H1 (cell line): Measurements from ENCODE around the gene JAK2. TPM values are rescaled to one million over a fixed set of nuclear protein-coding genes. Genes with fewer than 3 reads are reported as not detected.

ENCODE experiments used
- KDM4A ChIP-seq: IDR thresholded peaks from one replicate; pipeline ENCODE4 v1.7.1; 2012; ENCODE audit warnings: low read depth, mild to moderate bottlenecking, moderate library complexity, low read length, inconsistent platforms; ENCODE audit not compliant: severe bottlenecking
- RAD21 ChIP-seq, 2 experiments: IDR thresholded peaks in 1 of 2; conservative IDR thresholded peaks in 1 of 2; 2 replicates each; pipeline ENCODE4 v1.6.1; 2011; ENCODE audit warnings: low read depth in 2 of 2, low read length in 2 of 2, improper control_type of control experiment in 1 of 2, inconsistent platforms in 1 of 2, mild to moderate bottlenecking in 1 of 2, moderate library complexity in 1 of 2
- polyA plus RNA-seq, 7 experiments: library from polyadenylated mRNA; depleted of rRNA in 3 of 7; stranded (reverse) in 5 of 7; unstranded in 2 of 7; fragments of >200 nt in 5 of 7; fragments of 200-250 nt in 2 of 7; gene quantifications; 1 replicate in 5 of 7; 2 replicates in 1 of 7; 4 replicates in 1 of 7; pipeline versions ENCODE4 v1.2.1 to v1.2.3, GENCODE V29; 2011 to 2013; ENCODE audit warnings: missing spikeins in 2 of 7, mixed read lengths in 2 of 7
- total RNA-seq: library from RNA; stranded (reverse); fragmentation: NEBNext Ultra II Directional; extraction: Animal tissue kit (Norgen Biotek cat#: 25700); gene quantifications from 2 replicates; pipeline ENCODE4 v1.2.1, GENCODE V29; 2021
- TF ChIP-seq, protein P1 (sequence below): IDR thresholded peaks from 2 replicates; pipeline ENCODE4 v1.6.1; 2011; ENCODE audit warnings: low read length, improper control_type of control experiment

Gene JAK2
- total and polyA plus RNA-seq, 2 of the 8 experiments (the other 6 are each of a cell fraction or from before 2014, with no cell fraction given): 0.50 to 2.1 TPM

DNA sequence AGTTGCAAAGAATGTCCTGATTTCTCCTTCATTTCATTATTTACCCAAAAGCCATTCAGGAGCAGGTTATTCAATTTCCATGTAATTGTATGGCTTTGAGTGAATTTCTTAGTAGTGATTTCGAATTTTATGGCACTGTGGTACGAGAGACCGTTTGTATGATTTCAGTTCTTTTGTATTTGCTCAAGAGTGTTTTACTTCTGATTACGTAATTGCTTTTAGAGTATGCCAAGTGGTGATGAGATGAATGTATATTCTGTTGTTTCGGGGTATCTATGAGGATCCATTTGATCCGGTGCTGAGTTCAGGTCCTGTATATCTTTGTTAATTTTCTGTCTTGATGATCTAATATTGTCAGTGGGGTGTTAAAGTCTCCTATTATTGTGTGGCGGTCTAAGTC, 159.1 kb downstream of the JAK2 start (continued):
- TF ChIP-seq KDM4A: no peak
- TF ChIP-seq RAD21 (IDR thresholded peaks at IDR 0.05 in 1 of 2, conservative IDR thresholded peaks at IDR 0.05 in 1 of 2; ENCODE audit: low read depth in 2 of 2, low read length in 2 of 2): no peak
- TF ChIP-seq, protein P1, sequence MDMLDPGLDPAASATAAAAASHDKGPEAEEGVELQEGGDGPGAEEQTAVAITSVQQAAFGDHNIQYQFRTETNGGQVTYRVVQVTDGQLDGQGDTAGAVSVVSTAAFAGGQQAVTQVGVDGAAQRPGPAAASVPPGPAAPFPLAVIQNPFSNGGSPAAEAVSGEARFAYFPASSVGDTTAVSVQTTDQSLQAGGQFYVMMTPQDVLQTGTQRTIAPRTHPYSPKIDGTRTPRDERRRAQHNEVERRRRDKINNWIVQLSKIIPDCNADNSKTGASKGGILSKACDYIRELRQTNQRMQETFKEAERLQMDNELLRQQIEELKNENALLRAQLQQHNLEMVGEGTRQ: no peak
